Stimulated activated naive CD8-positive, alpha-beta T cell treated with anti-CD3 and anti-CD28 coated beads, Interleukin-15, amount 100 ng/mL, for 72 hours (primary cell): ENCODE data around the gene KIF24.
"Not testable (repeated sequence)": the region's sequence is repeated elsewhere in the genome, so short reads cannot be mapped to it uniquely, and the experiment has no call there.

ENCODE experiments used
- ATAC-seq: fragments of 150-1000 bp; cut with Tn5 transposase; 2 replicates; pipeline ENCODE4 v1.10.0; 2021; ENCODE audit warnings: mild to moderate bottlenecking, moderate library complexity
- DNase-seq, 2 donors: peaks; one replicate each; pipeline ENCODE4 v3.0.0; 2021 to 2022
- H3K27ac Mint-ChIP-seq, 2 donors: one replicate each; pipeline ENCODE4 v1.8.0; 2022; ENCODE audit warnings: mild to moderate bottlenecking in 2 of 2, mixed read lengths in 2 of 2, moderate library complexity in 2 of 2
- H3K27me3 Mint-ChIP-seq: one replicate; pipeline ENCODE4 v1.8.0; 2022; ENCODE audit warnings: mixed read lengths
- H3K4me1 Mint-ChIP-seq: one replicate; pipeline ENCODE4 v1.8.0; 2022; ENCODE audit warnings: mild to moderate bottlenecking, mixed read lengths
- H3K4me3 Mint-ChIP-seq, 2 donors: one replicate each; pipeline ENCODE4 v1.8.0; 2022; ENCODE audit warnings: mild to moderate bottlenecking in 2 of 2, mixed read lengths in 2 of 2, moderate library complexity in 1 of 2
- H3K9me3 Mint-ChIP-seq, 2 donors: one replicate each; pipeline ENCODE4 v1.8.0; 2022; ENCODE audit warnings: mixed read lengths in 2 of 2

The KIF24 gene

GRCh38 chr9:34311499-34312185 lies 17.4 kb downstream of the KIF24 start:
- ATAC-seq (no peak), DNase-seq (no peak)
- H3K4me1 Mint-ChIP-seq, result no peaks in the 10 kb centered on the region
- no peak overlapping the region for H3K27ac Mint-ChIP-seq
- no peaks in the 10 kb centered on the region for H3K9me3 Mint-ChIP-seq
- no peak overlapping the region for H3K4me3 Mint-ChIP-seq
- no peaks in the 10 kb centered on the region for H3K27me3 Mint-ChIP-seq

GRCh38 chr9:34310215-34310614 lies 18.9 kb downstream of the KIF24 start:
- Mint-ChIP-seq H3K27ac (no peak overlapping the region), H3K4me1 (no peaks in the 10 kb centered on the region), H3K27me3 (no peaks in the 10 kb centered on the region), H3K4me3 (no peak overlapping the region), H3K9me3 (no peaks in the 10 kb centered on the region)
- ATAC-seq (no peak), DNase-seq (no peak)

GRCh38 chr9:34308316-34308715 lies 20.8 kb downstream of the KIF24 start:
- ATAC-seq, DNase-seq, H3K9me3 Mint-ChIP-seq, H3K4me1 Mint-ChIP-seq, H3K27me3 Mint-ChIP-seq, H3K4me3 Mint-ChIP-seq: not testable (repeated sequence)
- peak overlapping the region in 1 of 2 donors; percentile 42 for H3K27ac Mint-ChIP-seq

DNA sequence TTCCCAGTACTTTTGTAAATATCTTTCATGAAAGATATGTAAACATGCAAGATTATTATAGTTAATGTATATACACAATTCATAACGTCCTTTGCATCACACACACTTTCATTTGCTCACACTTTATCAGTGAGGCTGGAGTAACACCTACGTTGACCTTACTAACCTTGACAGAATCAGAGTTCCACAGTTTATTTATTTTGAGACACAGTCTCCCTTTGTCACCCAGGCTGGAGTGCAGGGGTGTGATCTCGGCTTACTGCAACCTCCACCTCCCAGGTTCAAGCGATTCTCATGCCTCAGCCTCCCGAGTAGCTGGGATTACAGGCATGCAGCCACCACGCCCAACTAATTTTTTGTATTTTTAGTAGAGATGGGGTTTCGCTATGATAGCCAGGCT lies 28.0 kb downstream of the KIF24 start:
- not testable (repeated sequence) for H3K27ac Mint-ChIP-seq, ATAC-seq, DNase-seq

DNA sequence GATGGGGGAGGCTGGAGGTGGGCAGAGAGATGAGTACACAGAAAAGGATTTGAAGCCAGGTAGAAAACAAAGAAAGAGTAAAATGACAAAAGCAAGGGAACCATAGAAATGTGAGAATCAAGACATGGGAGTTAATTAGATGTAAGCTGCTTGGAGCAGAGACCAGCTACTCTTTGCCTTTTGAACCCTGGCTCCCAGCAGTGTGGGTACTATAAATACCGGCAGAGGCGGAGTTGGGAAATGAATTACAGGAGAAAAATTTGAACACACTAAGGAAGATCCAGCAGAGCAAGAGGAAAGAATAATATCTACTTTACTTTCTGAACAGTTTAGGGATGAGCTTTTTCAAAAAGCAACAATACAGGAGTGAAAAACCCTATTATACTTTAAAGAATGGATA lies 36.5 kb downstream of the KIF24 start:
- Mint-ChIP-seq H3K4me1 (no peaks in the 10 kb centered on the region), H3K27me3 (no peaks in the 10 kb centered on the region), H3K9me3 (no peaks in the 10 kb centered on the region), H3K4me3 (no peak overlapping the region), H3K27ac (no peak overlapping the region)
- DNase-seq (no peak), ATAC-seq (no peak)

More for the DNA sequence above, 28.0 kb downstream of the KIF24 start:
- H3K4me1 Mint-ChIP-seq, H3K27me3 Mint-ChIP-seq, H3K4me3 Mint-ChIP-seq, H3K9me3 Mint-ChIP-seq: not testable (repeated sequence)

- H3K9me3 Mint-ChIP-seq, result no peaks in the 10 kb centered on the region
Measured at GRCh38 chr9:34291423-34291822, 37.6 kb downstream of the KIF24 start.

GRCh38 chr9:34291023-34291422 lies 38.0 kb downstream of the KIF24 start:
- Mint-ChIP-seq H3K9me3 (no peaks in the 10 kb centered on the region), H3K4me1 (no peaks in the 10 kb centered on the region), H3K27ac (no peak overlapping the region), H3K27me3 (no peaks in the 10 kb centered on the region), H3K4me3 (no peak overlapping the region)
- DNase-seq, result no peak
- no peak for ATAC-seq

More at GRCh38 chr9:34291423-34291822, 37.6 kb downstream of the KIF24 start:
- DNase-seq, result no peak
- no peak for ATAC-seq
- Mint-ChIP-seq H3K27me3 (no peaks in the 10 kb centered on the region), H3K4me1 (no peaks in the 10 kb centered on the region), H3K27ac (no peak overlapping the region), H3K4me3 (no peak overlapping the region)

DNA sequence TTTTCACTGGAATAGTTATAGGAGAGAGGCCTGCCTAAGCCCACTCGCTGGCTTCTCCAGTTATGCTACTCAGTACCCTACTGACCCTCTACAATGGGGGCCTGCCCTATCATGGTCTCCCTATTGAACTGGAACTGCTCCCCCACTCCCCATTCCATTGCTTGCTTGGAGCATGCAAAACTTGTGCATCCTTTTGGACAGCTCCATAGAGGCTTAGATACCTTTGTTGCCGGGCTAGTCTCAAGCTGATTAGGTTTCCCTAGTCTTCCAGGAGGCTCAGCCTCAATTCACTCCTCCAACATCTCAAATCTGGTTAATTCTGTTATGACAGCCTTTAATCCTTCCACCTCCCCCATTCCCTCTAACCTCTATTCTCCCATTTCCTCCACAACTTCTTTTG lies 39.9 kb downstream of the KIF24 start:
- H3K4me3 Mint-ChIP-seq, result no peak overlapping the region
- no peaks in the 10 kb centered on the region for H3K27me3 Mint-ChIP-seq
- H3K27ac Mint-ChIP-seq, result no peak overlapping the region
- no peak for DNase-seq
- H3K4me1 Mint-ChIP-seq, result no peaks in the 10 kb centered on the region
- H3K9me3 Mint-ChIP-seq, result no peaks in the 10 kb centered on the region
- ATAC-seq, result no peak

DNA sequence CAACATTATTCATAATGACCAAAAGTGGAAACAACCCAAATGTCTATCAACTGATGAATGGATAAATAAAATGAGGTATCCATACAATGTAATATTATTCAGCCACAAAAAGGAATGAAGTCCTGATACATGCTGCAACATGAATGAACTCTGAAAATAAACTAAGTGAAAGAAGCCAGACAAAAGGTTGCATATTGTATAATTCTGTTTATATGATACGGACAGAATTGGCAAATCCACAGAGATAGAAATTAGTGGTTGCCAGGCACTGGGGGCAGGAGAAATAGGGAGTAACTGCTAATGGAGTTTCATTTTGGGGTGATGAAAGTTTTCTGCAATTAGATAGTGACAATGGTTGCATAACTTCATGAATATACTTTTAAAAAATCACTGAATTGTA lies 47.0 kb downstream of the KIF24 start:
- ATAC-seq (no peak), DNase-seq (no peak)
- Mint-ChIP-seq H3K4me3 (no peak overlapping the region), H3K9me3 (no peaks in the 10 kb centered on the region), H3K27ac (no peak overlapping the region), H3K4me1 (peaks cover 6% of the 10 kb centered on the region), H3K27me3 (no peaks in the 10 kb centered on the region)

GRCh38 chr9:34279411-34279810 lies 49.7 kb downstream of the KIF24 start:
- H3K27ac Mint-ChIP-seq, result no peak overlapping the region
- H3K4me1 Mint-ChIP-seq, result peaks cover 6% of the 10 kb centered on the region
- no peaks in the 10 kb centered on the region for H3K27me3 Mint-ChIP-seq
- H3K9me3 Mint-ChIP-seq, result no peaks in the 10 kb centered on the region
- DNase-seq (no peak), ATAC-seq (no peak)
- H3K4me3 Mint-ChIP-seq, result no peak overlapping the region
